Keratinocyte (primary cell): ENCODE measurements around the gene RRBP1.

ENCODE experiments used
- CTCF ChIP-seq, 3 experiments: IDR thresholded peaks in 1 of 3; conservative IDR thresholded peaks in 1 of 3; optimal IDR thresholded peaks in 1 of 3; 2 replicates in 2 of 3; 3 replicates in 1 of 3; pipeline versions ENCODE3 to v1.5.1; 2011; ENCODE audit warnings: low read length in 3 of 3, mild to moderate bottlenecking in 3 of 3, moderate library complexity in 2 of 3, control low read depth in 1 of 3, inconsistent platforms in 1 of 3; ENCODE audit not compliant: insufficient read depth in 2 of 3; ENCODE audit errors: extremely low read depth in 1 of 3
- EZH2 ChIP-seq: IDR thresholded peaks from one replicate; pipeline ENCODE4 v1.6.1; 2012; ENCODE audit warnings: inconsistent platforms, mild to moderate bottlenecking, low read length, moderate library complexity

- no peak for TF ChIP-seq CTCF (optimal IDR thresholded peaks at IDR 0.05 in 1 of 3, IDR thresholded peaks at IDR 0.05 in 1 of 3, conservative IDR thresholded peaks at IDR 0.05 in 1 of 3; ENCODE audit: extremely low read depth in 1 of 3, insufficient read depth in 2 of 3, low read length in 3 of 3)
- no peak for TF ChIP-seq EZH2
Measured at GRCh38 chr20:17644451-17644850, 37.6 kb downstream of the RRBP1 start.
